Effector memory CD4-positive, alpha-beta T cell (primary cell): Measurements from ENCODE around the gene KCTD12.

ENCODE experiments used
- DNase-seq, 3 donors: peaks; one replicate each; pipeline ENCODE4 v3.0.0-alpha.2; 2020
- H3K27ac ChIP-seq: 2 replicates; pipeline ENCODE4 v1.7.0; 2013; ENCODE audit warnings: mild to moderate bottlenecking, low read length, moderate library complexity; ENCODE audit not compliant: insufficient read depth, poor library complexity, severe bottlenecking
- H3K27me3 ChIP-seq: replicated peaks from 2 replicates; pipeline ENCODE4 v1.7.0; 2013; ENCODE audit warnings: mild to moderate bottlenecking, low read length; ENCODE audit not compliant: insufficient read depth, control insufficient read depth, poor library complexity, severe bottlenecking
- H3K36me3 ChIP-seq: 2 replicates; pipeline ENCODE4 v1.7.0; 2013; ENCODE audit warnings: mild to moderate bottlenecking, low read length, moderate library complexity; ENCODE audit not compliant: control insufficient read depth, insufficient read depth
- H3K4me1 ChIP-seq: 2 replicates; pipeline ENCODE4 v1.7.0; 2013; ENCODE audit warnings: low read length, mild to moderate bottlenecking; ENCODE audit not compliant: control insufficient read depth, insufficient read depth, poor library complexity, severe bottlenecking
- H3K4me3 ChIP-seq: 2 replicates; pipeline ENCODE4 v1.7.0; 2013; ENCODE audit warnings: low read length, low read depth, mild to moderate bottlenecking; ENCODE audit not compliant: insufficient read depth, poor library complexity, severe bottlenecking
- H3K9me3 ChIP-seq: 2 replicates; pipeline ENCODE4 v1.7.0; 2013; ENCODE audit warnings: mild to moderate bottlenecking, low read length, moderate library complexity; ENCODE audit not compliant: control insufficient read depth

Gene KCTD12

GRCh38 chr13:76879203-76879882, 6.9 kb downstream of the KCTD12 start:
- peak; percentile 15 to 36 (median 20) for DNase-seq
- H3K27ac ChIP-seq: peak overlapping the region; percentile 18
- no peaks in the 10 kb centered on the region for H3K9me3 ChIP-seq
- H3K36me3 ChIP-seq: no peaks in the 10 kb centered on the region
- no peak overlapping the region for H3K4me3 ChIP-seq
- H3K27me3 ChIP-seq: no peaks in the 10 kb centered on the region
- peaks cover 11% of the 10 kb centered on the region for H3K4me1 ChIP-seq

GRCh38 chr13:76878043-76878442, 8.2 kb downstream of the KCTD12 start:
- H3K27me3 ChIP-seq: no peaks in the 10 kb centered on the region
- no peaks in the 10 kb centered on the region for H3K36me3 ChIP-seq
- H3K4me3 ChIP-seq: no peak overlapping the region
- peaks cover 7% of the 10 kb centered on the region for H3K4me1 ChIP-seq
- DNase-seq: no peak
- H3K27ac ChIP-seq: no peak overlapping the region
- no peaks in the 10 kb centered on the region for H3K9me3 ChIP-seq

GRCh38 chr13:76875271-76875815, 10.9 kb downstream of the KCTD12 start:
- Histone ChIP-seq H3K4me3 (no peak overlapping the region), H3K27ac (no peak overlapping the region), H3K9me3 (no peaks in the 10 kb centered on the region), H3K27me3 (no peaks in the 10 kb centered on the region), H3K36me3 (no peaks in the 10 kb centered on the region), H3K4me1 (peaks cover 7% of the 10 kb centered on the region)
- no peak for DNase-seq

- Histone ChIP-seq H3K4me3 (no peak overlapping the region), H3K9me3 (no peaks in the 10 kb centered on the region), H3K4me1 (peaks cover under 1% of the 10 kb centered on the region), H3K27me3 (no peaks in the 10 kb centered on the region), H3K27ac (no peak overlapping the region), H3K36me3 (no peaks in the 10 kb centered on the region)
- DNase-seq: no peak
These were observed 11.7 kb downstream of the KCTD12 start for GRCh38 chr13:76874479-76874878.

- Histone ChIP-seq H3K36me3 (no peaks in the 10 kb centered on the region), H3K4me3 (no peak overlapping the region), H3K4me1 (no peaks in the 10 kb centered on the region), H3K9me3 (no peaks in the 10 kb centered on the region), H3K27ac (no peak overlapping the region), H3K27me3 (no peaks in the 10 kb centered on the region)
- no peak for DNase-seq
These were observed 12.8 kb downstream of the KCTD12 start for GRCh38 chr13:76873445-76873844.

GRCh38 chr13:76872675-76873074, 13.5 kb downstream of the KCTD12 start:
- no peak for DNase-seq
- H3K27ac ChIP-seq: no peak overlapping the region
- H3K4me3 ChIP-seq: no peak overlapping the region

GRCh38 chr13:76871432-76871831, 14.8 kb downstream of the KCTD12 start:
- Histone ChIP-seq H3K27me3 (no peaks in the 10 kb centered on the region), H3K9me3 (no peaks in the 10 kb centered on the region), H3K4me1 (no peaks in the 10 kb centered on the region), H3K4me3 (no peak overlapping the region), H3K36me3 (no peaks in the 10 kb centered on the region), H3K27ac (no peak overlapping the region)
- DNase-seq: no peak

More at GRCh38 chr13:76872675-76873074, 13.5 kb downstream of the KCTD12 start:
- no peaks in the 10 kb centered on the region for H3K27me3 ChIP-seq
- H3K9me3 ChIP-seq: no peaks in the 10 kb centered on the region
- no peaks in the 10 kb centered on the region for H3K4me1 ChIP-seq
- no peaks in the 10 kb centered on the region for H3K36me3 ChIP-seq

- no peak overlapping the region for H3K4me3 ChIP-seq
- no peaks in the 10 kb centered on the region for H3K4me1 ChIP-seq
- no peaks in the 10 kb centered on the region for H3K27me3 ChIP-seq
- no peaks in the 10 kb centered on the region for H3K36me3 ChIP-seq
- H3K27ac ChIP-seq: no peak overlapping the region
- no peaks in the 10 kb centered on the region for H3K9me3 ChIP-seq
- DNase-seq: no peak
These were observed 17.8 kb downstream of the KCTD12 start for GRCh38 chr13:76868371-76868770.

- H3K4me3 ChIP-seq: no peak overlapping the region
- H3K27ac ChIP-seq: no peak overlapping the region
- DNase-seq: no peak
These were observed 20.2 kb downstream of the KCTD12 start for GRCh38 chr13:76865996-76866503.

GRCh38 chr13:76865109-76865508, 21.1 kb downstream of the KCTD12 start:
- Histone ChIP-seq H3K9me3 (no peaks in the 10 kb centered on the region), H3K27ac (no peak overlapping the region), H3K4me3 (no peak overlapping the region), H3K4me1 (no peaks in the 10 kb centered on the region), H3K27me3 (no peaks in the 10 kb centered on the region), H3K36me3 (no peaks in the 10 kb centered on the region)
- no peak for DNase-seq

More at GRCh38 chr13:76865996-76866503, 20.2 kb downstream of the KCTD12 start:
- no peaks in the 10 kb centered on the region for H3K9me3 ChIP-seq
- H3K27me3 ChIP-seq: no peaks in the 10 kb centered on the region
- no peaks in the 10 kb centered on the region for H3K4me1 ChIP-seq
- no peaks in the 10 kb centered on the region for H3K36me3 ChIP-seq
